SH-SY5Y (cell line): ENCODE measurements around the gene RASD2.

Source experiments
- GATA2 ChIP-seq: IDR thresholded peaks from 2 replicates; pipeline ENCODE4 v1.6.1; 2011; ENCODE audit warnings: mild to moderate bottlenecking, low read depth, low read length
- GATA3 ChIP-seq: IDR thresholded peaks from 2 replicates; pipeline ENCODE4 v1.6.1; 2011; ENCODE audit warnings: low read depth, mild to moderate bottlenecking, low read length, moderate library complexity

RASD2 gene

GRCh38 chr22:35517769-35518530 is 22.7 kb upstream of the RASD2 start:
- no peak for TF ChIP-seq GATA3
- no peak for TF ChIP-seq GATA2

- no peak for TF ChIP-seq GATA2
- no peak for TF ChIP-seq GATA3
Observed at GRCh38 chr22:35518811-35519210, 21.8 kb upstream of the RASD2 start.

- TF ChIP-seq GATA3 (no peak), GATA2 (no peak)
Observed at GRCh38 chr22:35519306-35520000, 21.2 kb upstream of the RASD2 start.

GRCh38 chr22:35521358-35522224 is 19.0 kb upstream of the RASD2 start:
- no peak for TF ChIP-seq GATA2
- TF ChIP-seq GATA3 = no peak

DNA sequence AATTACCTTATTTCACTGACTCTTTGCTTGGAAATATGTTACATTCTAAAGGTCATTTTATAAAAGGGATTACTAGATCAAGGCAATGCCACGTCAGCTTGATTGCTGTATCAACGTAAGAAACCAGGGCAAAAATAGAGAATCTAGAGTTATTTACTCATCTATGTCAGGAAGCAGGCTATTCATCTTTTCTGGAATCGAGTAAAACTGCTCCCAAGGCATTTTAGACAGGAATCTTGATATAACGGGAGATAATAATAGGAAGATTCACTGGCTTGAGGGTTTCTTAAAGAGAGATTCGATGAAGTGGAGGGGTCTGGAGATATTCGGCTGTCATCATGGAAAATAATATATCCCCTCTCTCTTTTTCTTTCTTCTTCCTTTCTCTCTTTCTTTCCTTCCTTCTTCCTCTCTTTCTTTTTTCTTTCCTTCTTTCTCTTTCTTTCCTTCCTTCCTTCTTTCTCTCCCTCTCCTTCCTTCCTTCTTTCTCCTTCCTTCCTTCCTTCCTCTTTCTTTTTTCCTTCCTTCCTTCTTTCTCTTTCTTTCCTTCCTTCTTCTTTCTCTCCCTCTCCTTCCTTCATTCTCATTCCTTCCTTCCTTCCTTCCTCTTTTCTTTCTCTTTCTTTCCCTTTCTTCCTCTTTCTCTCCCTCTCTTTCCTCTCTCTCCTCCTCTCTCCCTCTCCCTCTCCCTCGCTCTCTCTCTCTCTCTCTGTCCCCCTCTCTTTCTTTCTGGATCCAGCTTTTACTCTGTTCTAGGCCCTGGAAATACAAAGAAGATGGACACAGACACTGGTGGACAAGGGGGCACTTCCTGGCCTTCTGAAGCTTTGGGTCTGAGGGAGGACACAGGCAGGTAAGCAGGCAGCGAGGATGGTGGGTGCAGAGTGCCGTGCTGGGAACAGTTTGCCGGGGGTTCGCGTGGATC is 18.1 kb upstream of the RASD2 start:
- no peak for TF ChIP-seq GATA2
- TF ChIP-seq GATA3 = no peak

DNA sequence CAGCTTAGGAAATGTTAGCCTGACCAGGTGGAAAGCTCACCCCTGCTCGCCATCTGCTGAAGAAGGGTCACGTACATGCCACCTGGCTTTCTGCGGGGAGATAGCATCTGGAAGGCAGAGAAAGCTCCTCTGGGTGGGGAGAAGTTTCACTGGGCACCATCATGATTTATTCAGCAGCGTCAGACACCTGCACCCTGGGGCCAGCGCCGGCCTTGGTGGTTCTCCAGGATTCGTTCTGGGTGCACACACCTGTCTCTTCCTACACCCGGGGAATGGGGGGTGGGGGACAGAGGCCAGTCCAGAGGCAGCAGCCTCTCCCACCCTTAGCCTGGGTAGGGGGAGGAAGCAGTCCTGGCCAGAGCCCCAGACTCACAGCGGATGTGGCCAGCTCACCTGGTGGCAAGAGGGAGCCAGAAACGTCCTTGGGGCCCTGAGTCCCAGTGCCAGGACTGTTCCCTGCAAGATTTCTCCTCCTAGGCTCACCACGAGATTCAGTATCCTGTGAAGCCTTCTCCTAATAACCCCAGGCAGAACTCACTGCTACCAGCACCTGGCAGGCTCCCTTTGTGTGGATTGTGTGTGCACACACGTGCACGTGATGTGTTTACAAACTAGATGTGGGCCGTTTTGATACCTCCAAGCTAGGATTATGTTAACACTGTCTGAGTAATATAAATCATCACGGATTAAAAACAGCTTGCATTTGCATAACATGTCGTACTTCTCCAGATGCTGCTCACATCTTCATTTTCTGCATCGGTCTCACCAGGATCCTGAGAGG is 17.3 kb upstream of the RASD2 start:
- peak; percentile 71 for TF ChIP-seq GATA2
- no peak for TF ChIP-seq GATA3

DNA sequence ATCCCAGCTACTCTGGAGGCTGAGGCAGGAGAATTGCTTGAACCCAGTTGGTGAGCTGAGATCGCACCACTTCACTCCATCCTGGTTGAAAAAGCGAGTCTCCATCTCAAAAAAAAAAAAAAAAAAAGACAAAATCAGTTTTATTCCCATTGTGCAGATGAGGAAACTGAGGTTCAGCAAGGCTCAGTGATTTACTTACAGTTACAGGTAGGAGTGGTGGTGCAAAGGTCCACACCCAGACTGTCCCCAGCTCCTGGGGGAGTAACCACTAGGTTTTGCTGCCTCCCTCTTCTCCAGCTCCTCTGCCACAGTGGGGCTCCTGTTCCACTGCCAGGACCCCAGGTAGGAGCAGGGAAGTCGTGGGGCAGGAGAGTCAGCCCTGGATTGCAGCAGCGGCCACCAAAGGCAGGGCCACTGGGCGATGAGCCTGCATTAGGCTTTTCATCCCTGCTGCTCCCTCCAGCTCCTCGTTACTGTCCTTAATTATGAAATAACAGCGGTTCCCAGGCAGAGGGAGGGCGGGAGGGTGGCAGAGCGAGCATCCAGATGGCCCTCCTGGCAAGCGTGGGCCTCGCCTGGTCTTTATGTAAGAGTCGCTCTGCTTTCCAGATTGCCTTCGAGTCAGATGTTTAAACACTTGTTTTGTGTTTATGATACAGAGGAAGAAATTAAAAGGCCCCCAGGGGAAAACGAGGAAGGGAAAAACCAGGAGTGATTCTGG is 15.5 kb upstream of the RASD2 start:
- TF ChIP-seq GATA2 (no peak), GATA3 (no peak)

DNA sequence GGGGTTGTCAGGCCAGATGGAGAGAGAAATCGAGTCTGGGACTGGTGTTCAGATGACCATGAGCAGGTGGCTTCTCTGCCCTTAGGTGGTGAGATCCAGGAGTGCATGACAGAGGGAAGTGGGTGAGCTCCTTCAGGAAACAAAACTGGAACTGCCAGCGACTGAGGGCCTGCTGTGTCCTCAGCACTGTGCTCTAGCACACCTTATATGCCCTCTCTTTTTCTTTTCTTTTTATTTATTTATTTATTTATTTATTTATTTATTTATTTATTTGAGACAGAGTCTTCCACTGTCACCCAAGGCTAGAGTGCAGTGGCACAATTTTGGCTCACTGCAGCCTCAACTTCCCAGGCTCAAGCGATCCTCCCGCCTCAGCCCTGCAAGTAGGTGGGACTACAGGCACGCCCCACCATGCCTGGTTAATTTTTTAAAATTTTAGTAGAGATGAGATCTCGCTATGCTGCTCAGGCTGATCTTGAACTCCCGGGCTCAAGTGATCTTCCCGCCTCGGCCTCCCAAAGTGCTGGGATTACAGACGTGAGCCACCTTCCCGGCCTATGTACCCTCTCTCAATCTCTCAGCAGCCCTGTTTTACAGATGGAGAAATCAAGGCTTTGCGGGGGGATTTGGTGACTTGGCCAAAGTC is 14.8 kb upstream of the RASD2 start:
- TF ChIP-seq GATA2 (0 out of 2 replicates have a peak, but pooled peaks have one; percentile 29), GATA3 (no peak)

- TF ChIP-seq GATA2 (no peak), GATA3 (no peak)
Observed at GRCh38 chr22:35526333-35526979, 14.2 kb upstream of the RASD2 start.

DNA sequence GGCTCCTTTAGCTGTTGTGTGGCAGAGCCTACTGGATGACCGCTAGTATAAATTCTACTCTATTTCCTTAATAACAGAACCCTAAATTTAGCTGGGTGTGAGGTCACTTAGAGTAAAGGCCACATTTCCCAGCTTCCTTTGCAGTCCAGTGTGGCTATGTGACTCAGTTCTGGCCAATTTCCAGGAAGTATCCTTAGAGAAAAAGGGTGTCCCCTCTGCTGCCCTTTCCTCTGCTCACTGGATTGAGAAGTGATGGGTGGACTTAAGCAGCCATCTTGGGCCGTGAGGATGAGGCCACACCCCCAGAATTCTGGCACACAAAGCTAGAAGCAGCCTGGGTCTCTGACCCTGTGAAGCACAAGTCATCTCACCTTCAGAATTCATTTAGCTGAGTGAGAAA is 11.7 kb upstream of the RASD2 start:
- no peak for TF ChIP-seq GATA2
- no peak for TF ChIP-seq GATA3

GRCh38 chr22:35530700-35531099 is 9.9 kb upstream of the RASD2 start:
- no peak for TF ChIP-seq GATA3

- TF ChIP-seq GATA3 = no peak
- no peak for TF ChIP-seq GATA2
Observed at GRCh38 chr22:35531202-35531601, 9.4 kb upstream of the RASD2 start.

DNA sequence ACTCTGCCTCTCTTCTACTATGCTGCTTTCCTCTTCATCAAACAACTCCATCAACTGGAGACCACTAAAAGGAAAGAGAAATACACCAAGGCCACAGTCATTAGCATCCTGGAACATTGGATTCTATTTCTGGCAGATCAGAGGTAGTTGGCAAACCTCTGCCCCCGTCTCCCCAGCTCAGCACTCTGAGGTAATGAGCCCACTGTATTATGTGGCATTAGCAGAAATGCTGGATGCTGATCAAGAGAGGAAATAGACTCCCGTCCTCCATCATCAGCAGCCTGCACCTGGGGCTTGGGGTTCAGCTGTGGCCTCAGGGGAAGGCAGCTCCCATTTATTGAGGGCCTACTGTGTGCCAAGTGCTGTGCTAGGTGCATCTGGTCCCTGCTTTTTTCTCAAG is 9.0 kb upstream of the RASD2 start:
- TF ChIP-seq GATA3 (no peak), GATA2 (no peak)
